Smooth muscle cell (in vitro differentiated cells): ENCODE results near the gene TIGD7. TPM values are rescaled to one million over a fixed set of nuclear protein-coding genes. Genes with fewer than 3 reads are reported as not detected.

Experiments used
- DNase-seq: peaks from one replicate; lab custom pipeline; 2025; ENCODE audit not compliant: unreplicated experiment; lab: John Stamatoyannopoulos, UW
- H2AFZ ChIP-seq: fragments of 200-600 bp; sonication (generic); 2 replicates; pipeline ENCODE4 v1.6.0; 2016; ENCODE audit warnings: antibody characterized with exemption, low read depth, mild to moderate bottlenecking
- H3F3A ChIP-seq: fragments of 200-600 bp; sonication (generic); 2 replicates; pipeline ENCODE4 v1.6.0; 2017; ENCODE audit warnings: antibody characterized with exemption, low read depth
- H3K27ac ChIP-seq: fragments of 200-600 bp; sonication (generic); 2 replicates; pipeline ENCODE4 v1.5.1; 2016; ENCODE audit warnings: low read depth, mild to moderate bottlenecking
- H3K27me3 ChIP-seq: fragments of 200-600 bp; sonication (generic); 2 replicates; pipeline ENCODE4 v1.6.1; 2016; ENCODE audit warnings: low read depth, mild to moderate bottlenecking
- H3K36me3 ChIP-seq: fragments of 200-600 bp; sonication (generic); 2 replicates; pipeline ENCODE4 v1.5.1; 2016; ENCODE audit warnings: low read depth
- H3K4me1 ChIP-seq: fragments of 200-600 bp; sonication (generic); 2 replicates; pipeline ENCODE4 v1.5.1; 2016; ENCODE audit warnings: low read depth
- H3K4me2 ChIP-seq: fragments of 200-600 bp; sonication (generic); 2 replicates; pipeline ENCODE4 v1.6.0; 2016; ENCODE audit warnings: mild to moderate bottlenecking
- H3K4me3 ChIP-seq: fragments of 200-600 bp; sonication (generic); 2 replicates; pipeline ENCODE4 v1.5.1; 2016; ENCODE audit warnings: mild to moderate bottlenecking
- H3K79me2 ChIP-seq: fragments of 200-600 bp; sonication (generic); 2 replicates; pipeline ENCODE4 v1.6.0; 2016; ENCODE audit warnings: low read depth, mild to moderate bottlenecking
- H3K9ac ChIP-seq: fragments of 200-600 bp; sonication (generic); 2 replicates; pipeline ENCODE4 v1.6.0; 2016; ENCODE audit warnings: low read depth
- H3K9me3 ChIP-seq: fragments of 200-600 bp; sonication (generic); replicated peaks from 2 replicates; pipeline ENCODE4 v1.5.1; 2016; ENCODE audit warnings: low read depth
- H4K20me1 ChIP-seq: fragments of 200-600 bp; sonication (generic); 2 replicates; pipeline ENCODE4 v1.6.0; 2016; ENCODE audit warnings: low read depth
- CTCF ChIP-seq: fragments of 200-600 bp; sonication (generic); IDR thresholded peaks from 2 replicates; pipeline ENCODE4 v1.5.1; 2017; ENCODE audit warnings: borderline replicate concordance, mild to moderate bottlenecking, antibody characterized with exemption; ENCODE audit not compliant: insufficient read depth, poor library complexity, severe bottlenecking
- WGBS: methylation state at CpG from one replicate; pipeline ENCODE4 v1.1.7; 2016; ENCODE audit warnings: low lambda C conversion rate; 5-methylcytosine and 5-hydroxymethylcytosine counted together
- polyA plus RNA-seq: library from polyadenylated mRNA; unstranded; fragments of >200 nt; fragmentation: Nextera tagmentation; extraction: Ambion mirVana; gene quantifications from 2 replicates; pipeline ENCODE4 v1.2.1, GENCODE V29; 2016
- total RNA-seq: library from RNA; depleted of rRNA; stranded (reverse); fragments of >200 nt; gene quantifications from 2 replicates; pipeline ENCODE4 v1.2.3, GENCODE V29; 2014

Gene TIGD7
- total and polyA plus RNA-seq, 2 experiments from 2014 or later: 3.6 to 5.0 TPM

- Histone ChIP-seq H3K27me3 (no peaks in the 10 kb centered on the region), H3K79me2 (no peaks in the 10 kb centered on the region), H3K4me1 (no peaks in the 10 kb centered on the region), H2AFZ (no peak overlapping the region), H3K4me2 (no peak overlapping the region), H3K9me3 (no peaks in the 10 kb centered on the region), H3F3A (no peaks in the 10 kb centered on the region), H4K20me1 (no peaks in the 10 kb centered on the region), H3K9ac (no peak overlapping the region), H3K36me3 (no peaks in the 10 kb centered on the region), H3K4me3 (no peak overlapping the region), H3K27ac (no peak overlapping the region)
- 89% methylated on average over 1 of the region's 1 CpG for WGBS
- no peak for TF ChIP-seq CTCF
- no peak for DNase-seq
Measured at GRCh38 chr16:3249020-3249419, 56.2 kb downstream of the TIGD7 start.

Other genes with a start within 250 kb of the TIGD7 start
- gene IL32, start 239.8 kb downstream of the TIGD7 start, total RNA-seq: 25.1 and 26.3 TPM in 2 replicates
- 27.7 and 35.0 TPM in 2 replicates for gene IL32, start 239.8 kb downstream of the TIGD7 start, polyA plus RNA-seq
- gene ZSCAN10, start 206.1 kb downstream of the TIGD7 start, total RNA-seq: not detected in 2 replicates
- 0.30 TPM in 1 of 2 replicates, not detected in the other for gene ZSCAN10, start 206.1 kb downstream of the TIGD7 start, polyA plus RNA-seq
- gene ZNF205, start 192.8 kb downstream of the TIGD7 start, total RNA-seq: 7.2 and 7.9 TPM in 2 replicates
- 11.9 and 12.8 TPM in 2 replicates for gene ZNF205, start 192.8 kb downstream of the TIGD7 start, polyA plus RNA-seq
- gene ZNF213, start 170.4 kb downstream of the TIGD7 start, total RNA-seq: 4.4 and 9.2 TPM in 2 replicates
- gene ZNF213, start 170.4 kb downstream of the TIGD7 start, polyA plus RNA-seq: 8.3 and 9.6 TPM in 2 replicates
- gene OR1F1, start 117.2 kb downstream of the TIGD7 start, total RNA-seq: not detected in 2 replicates
- not detected in 2 replicates for gene OR1F1, start 117.2 kb downstream of the TIGD7 start, polyA plus RNA-seq
- gene ZNF200, start 70.3 kb downstream of the TIGD7 start, total RNA-seq: 7.7 and 8.7 TPM in 2 replicates
- 6.1 and 7.0 TPM in 2 replicates for gene ZNF200, start 70.3 kb downstream of the TIGD7 start, polyA plus RNA-seq
- 0.72 TPM in 1 of 2 replicates, not detected in the other for gene MEFV, start 48.8 kb downstream of the TIGD7 start, total RNA-seq
- not detected in 2 replicates for gene MEFV, start 48.8 kb downstream of the TIGD7 start, polyA plus RNA-seq
- 17.6 and 32.2 TPM in 2 replicates for gene ZNF263, start 21.9 kb downstream of the TIGD7 start, total RNA-seq
- gene ZNF263, start 21.9 kb downstream of the TIGD7 start, polyA plus RNA-seq: 27.4 and 29.0 TPM in 2 replicates
- 18.6 and 24.8 TPM in 2 replicates for gene ZNF75A, start 67 bp upstream of the TIGD7 start, total RNA-seq
- gene ZNF75A, start 67 bp upstream of the TIGD7 start, polyA plus RNA-seq: 13.5 and 13.7 TPM in 2 replicates
- gene OR2C1, start 50.5 kb upstream of the TIGD7 start, total RNA-seq: 0.36 TPM in 1 of 2 replicates, not detected in the other
- not detected in 2 replicates for gene OR2C1, start 50.5 kb upstream of the TIGD7 start, polyA plus RNA-seq
- gene ZSCAN32, start 95.6 kb upstream of the TIGD7 start, total RNA-seq: 13.5 and 14.8 TPM in 2 replicates
- 7.4 and 8.8 TPM in 2 replicates for gene ZSCAN32, start 95.6 kb upstream of the TIGD7 start, polyA plus RNA-seq
- gene ZNF174, start 95.8 kb upstream of the TIGD7 start, total RNA-seq: 8.0 and 10.4 TPM in 2 replicates
- 6.8 and 8.3 TPM in 2 replicates for gene ZNF174, start 95.8 kb upstream of the TIGD7 start, polyA plus RNA-seq
- gene ZNF597, start 138.1 kb upstream of the TIGD7 start, total RNA-seq: 12.5 and 16.2 TPM in 2 replicates
- gene ZNF597, start 138.1 kb upstream of the TIGD7 start, polyA plus RNA-seq: 5.7 and 6.7 TPM in 2 replicates
- 23.6 and 42.6 TPM in 2 replicates for gene NAA60, start 138.2 kb upstream of the TIGD7 start, total RNA-seq
- 54.1 and 59.2 TPM in 2 replicates for gene NAA60, start 138.2 kb upstream of the TIGD7 start, polyA plus RNA-seq
- not detected in 2 replicates for gene C16orf90, start 190.1 kb upstream of the TIGD7 start, total RNA-seq
- not detected in 2 replicates for gene C16orf90, start 190.1 kb upstream of the TIGD7 start, polyA plus RNA-seq
- 16.5 and 20.5 TPM in 2 replicates for gene CLUAP1, start 195.6 kb upstream of the TIGD7 start, total RNA-seq
- gene CLUAP1, start 195.6 kb upstream of the TIGD7 start, polyA plus RNA-seq: 18.7 and 18.9 TPM in 2 replicates